Glutamatergic neuron (in vitro differentiated cells): ENCODE results near the gene NT5DC2. TPM values are rescaled to one million over a fixed set of nuclear protein-coding genes. Genes with fewer than 3 reads are reported as not detected.

Experiments
- DNase-seq: peaks from one replicate; pipeline ENCODE4 v3.0.0; 2022
- H3K27ac Mint-ChIP-seq: one replicate; pipeline ENCODE4 v1.8.0; 2020; ENCODE audit warnings: mild to moderate bottlenecking, mixed read lengths, inconsistent platforms; ENCODE audit not compliant: unreplicated experiment
- H3K27me3 Mint-ChIP-seq: one replicate; pipeline ENCODE4 v1.8.0; 2020; ENCODE audit warnings: mild to moderate bottlenecking, moderate library complexity, mixed read lengths, inconsistent platforms; ENCODE audit not compliant: unreplicated experiment
- H3K36me3 Mint-ChIP-seq: one replicate; pipeline ENCODE4 v1.8.0; 2020; ENCODE audit warnings: mild to moderate bottlenecking, mixed read lengths, inconsistent platforms; ENCODE audit not compliant: unreplicated experiment
- H3K4me1 Mint-ChIP-seq: one replicate; pipeline ENCODE4 v1.8.0; 2020; ENCODE audit warnings: mild to moderate bottlenecking, low read depth, mixed read lengths, inconsistent platforms; ENCODE audit not compliant: unreplicated experiment
- H3K4me3 Mint-ChIP-seq: one replicate; pipeline ENCODE4 v1.8.0; 2020; ENCODE audit warnings: mild to moderate bottlenecking, mixed read lengths, inconsistent platforms; ENCODE audit not compliant: unreplicated experiment
- H3K9me3 Mint-ChIP-seq: one replicate; pipeline ENCODE4 v1.8.0; 2020; ENCODE audit warnings: mild to moderate bottlenecking, moderate library complexity, mixed read lengths, inconsistent platforms; ENCODE audit not compliant: unreplicated experiment
- CTCF ChIP-seq: fragments of 200-600 bp; sonication (generic); IDR thresholded peaks from one replicate; pipeline ENCODE4 v1.5.0; 2021; ENCODE audit not compliant: partially characterized antibody, unreplicated experiment
- total RNA-seq: library from RNA; stranded (reverse); fragmentation: NEBNext Ultra II Directional; extraction: Animal tissue kit (Norgen Biotek cat#: 25700); gene quantifications from one replicate; pipeline ENCODE4 v1.2.1, GENCODE V29; 2021; ENCODE audit not compliant: unreplicated experiment

Gene NT5DC2
- total RNA-seq, 1 donor from 2014 or later: 308 TPM

- H3K27me3 Mint-ChIP-seq: peaks cover 6% of the 10 kb centered on the region
- peaks cover 6% of the 10 kb centered on the region for H3K4me1 Mint-ChIP-seq
- H3K9me3 Mint-ChIP-seq: peaks cover 5% of the 10 kb centered on the region
- no peaks in the 10 kb centered on the region for H3K36me3 Mint-ChIP-seq
- H3K27ac Mint-ChIP-seq: no peak overlapping the region
- DNase-seq: peak; percentile 13
- H3K4me3 Mint-ChIP-seq: no peak overlapping the region
- TF ChIP-seq CTCF: no peak
These were observed 11.6 kb downstream of the NT5DC2 start for GRCh38 chr3:52521881-52522650.

GRCh38 chr3:52521488-52521824 is 12.2 kb downstream of the NT5DC2 start:
- Mint-ChIP-seq H3K4me1 (peaks cover 6% of the 10 kb centered on the region), H3K9me3 (peaks cover 5% of the 10 kb centered on the region), H3K4me3 (no peak overlapping the region), H3K27ac (no peak overlapping the region), H3K27me3 (peaks cover 6% of the 10 kb centered on the region), H3K36me3 (no peaks in the 10 kb centered on the region)
- TF ChIP-seq CTCF: no peak
- no peak for DNase-seq

GRCh38 chr3:52520716-52521487 is 12.8 kb downstream of the NT5DC2 start:
- Mint-ChIP-seq H3K27ac (no peak overlapping the region), H3K9me3 (peaks cover 5% of the 10 kb centered on the region), H3K4me3 (no peak overlapping the region), H3K36me3 (no peaks in the 10 kb centered on the region), H3K4me1 (peaks cover 6% of the 10 kb centered on the region), H3K27me3 (peaks cover 5% of the 10 kb centered on the region)
- DNase-seq: no peak
- TF ChIP-seq CTCF: no peak

GRCh38 chr3:52520141-52520667 is 13.5 kb downstream of the NT5DC2 start:
- DNase-seq: no peak
- Mint-ChIP-seq H3K27ac (no peak overlapping the region), H3K4me1 (peaks cover 7% of the 10 kb centered on the region), H3K27me3 (peaks cover 6% of the 10 kb centered on the region), H3K4me3 (no peak overlapping the region), H3K36me3 (no peaks in the 10 kb centered on the region), H3K9me3 (peaks cover 7% of the 10 kb centered on the region)
- no peak for TF ChIP-seq CTCF
